GM19099 (cell line): ENCODE data around the gene SEMA4C.

Experiments used
- POLR2A ChIP-seq: IDR thresholded peaks from 3 replicates; pipeline ENCODE4 v1.6.1; 2011; ENCODE audit warnings: low read depth; ENCODE audit not compliant: insufficient read length; ENCODE audit errors: extremely low read depth

Gene SEMA4C

DNA sequence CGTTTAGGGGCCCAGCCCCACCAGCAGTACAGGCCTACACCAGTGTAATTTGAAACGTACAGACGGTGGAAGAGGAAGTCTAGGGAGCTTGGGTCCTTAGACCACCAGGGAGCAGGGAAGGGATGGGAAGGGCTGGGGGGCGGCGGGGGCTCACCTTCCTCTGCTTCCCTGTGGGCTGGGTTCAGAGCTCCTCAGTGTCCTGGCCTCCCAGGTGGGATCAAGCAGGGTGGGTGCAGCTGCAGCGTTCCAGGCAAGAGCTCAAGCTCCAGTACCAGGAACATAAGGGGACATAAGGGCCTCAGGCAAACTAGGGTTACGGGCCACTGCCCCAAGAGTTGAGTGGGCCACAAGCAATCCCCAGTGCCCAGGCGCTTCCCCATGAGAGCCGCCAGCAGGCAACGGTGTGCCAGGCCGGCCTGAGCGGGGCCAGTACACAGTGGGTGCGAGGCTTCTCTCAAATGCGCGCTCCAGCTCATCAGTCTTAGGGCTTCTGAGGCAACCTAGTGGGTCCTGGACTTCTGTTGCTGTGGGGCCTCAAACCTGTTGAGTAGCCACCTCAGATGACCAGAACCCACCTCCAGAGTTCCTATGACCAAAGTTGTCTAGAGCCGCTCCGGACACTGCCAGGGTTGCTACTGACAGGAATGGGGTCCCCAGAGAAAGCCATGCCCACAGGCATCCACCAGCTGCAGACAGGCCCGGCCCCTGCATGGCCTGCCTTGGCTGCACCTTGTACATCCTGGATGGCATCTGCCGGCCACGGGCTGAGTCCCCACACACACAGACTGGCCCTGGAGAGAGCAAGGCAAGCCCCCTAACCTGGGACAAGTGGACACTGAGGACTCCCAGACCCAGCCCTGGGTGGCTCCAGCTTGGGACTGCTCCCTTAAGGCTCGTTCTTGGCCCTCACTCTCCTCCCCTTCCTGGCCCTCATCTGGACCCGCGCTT, 31.3 kb downstream of the SEMA4C start:
- TF ChIP-seq POLR2A: no peak

DNA sequence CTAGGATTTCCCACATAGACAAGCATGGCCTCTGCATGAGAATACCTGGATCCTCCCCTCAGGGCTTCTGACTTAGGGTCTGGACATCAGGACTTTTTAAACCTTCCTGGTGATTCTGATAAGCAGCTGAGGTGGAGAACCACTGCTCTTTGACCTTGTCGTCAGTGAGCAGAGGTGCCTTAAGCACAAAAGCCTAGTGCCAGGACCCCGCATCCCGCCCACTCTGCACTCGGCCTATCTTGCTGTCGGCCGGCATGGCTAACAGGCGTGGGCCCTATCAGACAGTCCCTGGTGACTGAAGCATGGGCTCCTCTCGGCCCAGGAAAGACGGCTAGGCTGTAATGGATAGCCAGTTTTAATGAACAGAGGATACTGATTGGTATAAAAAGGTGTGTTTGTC, 32.3 kb downstream of the SEMA4C start:
- no peak for TF ChIP-seq POLR2A

DNA sequence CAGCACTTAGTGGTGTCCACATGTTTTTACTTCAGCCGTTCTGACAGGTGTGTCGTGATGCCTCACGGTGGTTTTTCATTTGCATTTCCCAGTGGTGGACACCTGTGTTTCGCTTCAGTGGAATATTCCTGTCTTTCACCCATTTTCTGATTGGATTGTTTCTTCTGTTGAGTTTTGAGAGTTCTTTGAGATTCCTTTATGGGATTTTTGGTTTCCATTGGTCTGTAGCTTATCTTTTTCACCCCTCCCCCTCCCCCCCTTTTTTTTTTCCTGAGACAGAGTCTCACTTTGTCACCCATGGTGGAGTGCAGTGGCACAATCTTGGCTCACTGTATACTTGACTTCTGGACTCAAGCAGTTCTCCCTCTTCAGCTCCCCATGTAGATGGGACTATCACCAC, 34.0 kb downstream of the SEMA4C start:
- no peak for TF ChIP-seq POLR2A

DNA sequence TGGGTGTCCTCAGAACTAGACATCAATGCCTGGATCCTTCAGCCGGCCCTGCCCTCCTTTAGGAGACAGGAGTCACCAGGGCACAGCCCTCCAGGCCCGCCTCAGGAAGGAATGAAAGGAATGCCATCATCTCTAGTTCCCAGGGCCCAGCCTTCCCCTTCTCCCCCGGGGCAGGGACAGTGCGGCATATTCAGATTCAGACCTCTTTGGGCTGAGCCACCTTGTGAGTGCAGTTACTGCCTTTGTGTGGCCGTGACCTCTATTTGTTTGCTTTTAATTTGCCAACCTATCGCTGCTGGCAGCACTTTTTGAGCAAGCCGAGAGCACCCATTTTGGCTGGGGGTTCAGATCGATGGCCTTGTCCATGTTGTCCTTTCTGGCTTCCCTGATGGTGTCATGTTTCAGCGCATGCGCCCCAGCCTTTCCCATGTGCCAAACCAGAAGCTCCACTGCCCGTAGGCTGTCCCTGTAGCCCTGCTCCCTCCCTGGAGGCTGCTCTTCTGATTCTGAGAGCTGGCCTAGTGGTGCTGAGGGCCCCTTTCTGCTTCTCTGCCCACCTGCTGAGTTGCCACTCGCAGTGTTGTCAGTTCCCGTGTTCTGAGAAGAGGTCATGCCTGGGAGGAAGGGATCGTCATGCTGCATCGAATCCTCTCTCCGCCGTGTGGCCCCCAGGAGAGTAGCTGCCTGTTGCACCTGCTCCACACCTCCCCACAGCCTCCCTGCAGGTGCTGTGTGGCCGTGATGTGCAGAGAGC, 36.9 kb downstream of the SEMA4C start:
- TF ChIP-seq POLR2A: no peak

DNA sequence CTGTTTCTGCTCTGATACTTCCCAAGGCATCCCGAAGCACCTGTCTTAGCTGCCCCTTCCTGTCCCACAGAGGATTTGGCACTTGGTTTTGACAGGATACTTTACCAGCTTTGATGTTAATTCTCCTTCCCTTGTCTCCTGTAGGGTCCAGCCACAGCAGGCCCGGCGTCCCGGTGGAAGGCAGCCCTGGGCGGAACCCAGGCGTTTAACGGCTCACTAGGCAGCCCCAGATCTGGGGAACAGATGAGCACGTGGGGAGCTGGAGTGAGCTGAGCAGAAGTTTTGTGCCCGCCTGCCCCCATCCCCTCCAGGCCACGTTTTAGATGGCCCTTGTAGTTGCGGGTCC, 37.5 kb downstream of the SEMA4C start:
- no peak for TF ChIP-seq POLR2A

DNA sequence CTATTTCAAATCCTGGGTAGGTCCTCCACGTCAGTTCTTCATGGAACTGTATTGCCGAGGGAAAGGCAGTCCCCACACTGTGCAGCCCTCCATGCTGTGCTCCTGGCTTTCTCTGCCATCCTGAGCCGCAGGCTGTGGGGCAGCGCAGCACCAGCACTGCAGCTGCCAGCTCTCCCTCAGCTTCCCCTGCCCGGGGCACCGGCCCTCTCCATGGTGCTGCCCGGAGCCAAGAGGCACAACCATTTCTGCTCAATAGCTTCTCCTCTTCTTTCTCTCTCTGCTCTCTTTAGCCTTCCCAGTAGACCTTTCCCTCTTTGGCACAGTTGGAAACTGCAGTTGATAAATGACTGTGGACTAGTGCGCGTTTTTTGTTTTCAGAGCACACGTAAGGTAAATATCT, 38.2 kb downstream of the SEMA4C start:
- TF ChIP-seq POLR2A: no peak

DNA sequence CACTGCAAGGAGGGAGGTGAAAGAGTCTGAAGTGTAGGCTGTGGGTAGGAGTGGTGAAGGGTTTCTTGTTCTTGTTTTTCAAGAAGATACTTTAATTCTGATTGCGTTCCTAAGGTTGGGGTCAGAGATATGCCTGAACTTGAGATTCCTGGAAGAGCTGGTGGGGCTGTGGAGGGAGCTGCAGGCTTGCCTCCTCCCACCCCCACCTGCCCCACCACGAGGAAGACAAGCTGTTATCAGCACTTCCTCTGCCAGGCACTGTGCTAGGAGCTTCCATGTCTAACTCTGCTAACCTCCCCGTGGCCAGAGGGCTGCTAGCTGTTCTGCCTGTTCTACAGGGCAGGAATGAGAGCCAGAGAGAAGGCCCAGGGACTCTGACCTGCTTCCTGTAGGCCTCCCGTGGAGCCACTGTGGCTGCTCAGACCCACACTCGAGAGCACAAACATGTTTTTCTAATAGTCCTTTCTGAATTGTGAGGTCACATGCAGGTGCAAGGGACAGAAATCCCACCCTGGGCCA, 39.8 kb downstream of the SEMA4C start:
- no peak for TF ChIP-seq POLR2A

DNA sequence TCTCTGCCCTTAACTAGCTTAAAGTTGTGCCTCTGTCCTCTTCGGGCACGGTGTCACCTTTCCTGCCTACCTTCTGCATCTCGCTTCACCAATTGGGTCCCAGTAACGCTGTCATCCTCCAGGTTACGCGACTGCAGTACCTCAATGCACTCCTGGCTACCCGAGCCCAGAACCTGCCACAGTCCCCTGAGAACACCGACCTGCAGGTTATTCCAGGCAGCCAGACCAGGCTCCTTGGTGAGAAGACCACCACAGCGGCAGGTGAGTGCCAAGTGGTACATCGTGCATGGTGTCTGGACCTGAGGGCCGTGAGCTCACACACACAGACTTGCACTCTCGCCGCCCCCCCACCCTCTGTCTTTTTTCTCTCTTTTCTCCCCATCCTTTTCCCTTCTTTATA, 41.0 kb downstream of the SEMA4C start:
- TF ChIP-seq POLR2A: no peak

DNA sequence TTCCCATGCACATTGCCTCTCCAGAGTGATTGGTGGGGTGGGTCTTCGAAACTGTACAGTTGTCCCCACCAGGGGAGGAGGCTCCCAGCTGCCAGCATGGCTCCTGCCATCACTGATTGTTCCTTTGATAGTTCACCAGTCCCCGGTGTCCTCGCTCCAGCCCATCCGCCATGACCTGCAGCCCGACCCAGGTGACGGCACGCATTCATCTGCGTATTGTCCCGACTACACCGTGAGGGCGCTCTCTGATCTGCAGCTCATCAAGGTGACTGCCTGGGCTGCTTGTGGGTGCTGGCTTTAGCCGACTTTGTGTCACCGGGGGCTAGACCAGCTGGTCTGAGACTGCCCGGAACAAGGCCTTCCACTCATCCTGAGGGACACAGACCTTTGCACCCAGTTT, 41.4 kb downstream of the SEMA4C start:
- no peak for TF ChIP-seq POLR2A

DNA sequence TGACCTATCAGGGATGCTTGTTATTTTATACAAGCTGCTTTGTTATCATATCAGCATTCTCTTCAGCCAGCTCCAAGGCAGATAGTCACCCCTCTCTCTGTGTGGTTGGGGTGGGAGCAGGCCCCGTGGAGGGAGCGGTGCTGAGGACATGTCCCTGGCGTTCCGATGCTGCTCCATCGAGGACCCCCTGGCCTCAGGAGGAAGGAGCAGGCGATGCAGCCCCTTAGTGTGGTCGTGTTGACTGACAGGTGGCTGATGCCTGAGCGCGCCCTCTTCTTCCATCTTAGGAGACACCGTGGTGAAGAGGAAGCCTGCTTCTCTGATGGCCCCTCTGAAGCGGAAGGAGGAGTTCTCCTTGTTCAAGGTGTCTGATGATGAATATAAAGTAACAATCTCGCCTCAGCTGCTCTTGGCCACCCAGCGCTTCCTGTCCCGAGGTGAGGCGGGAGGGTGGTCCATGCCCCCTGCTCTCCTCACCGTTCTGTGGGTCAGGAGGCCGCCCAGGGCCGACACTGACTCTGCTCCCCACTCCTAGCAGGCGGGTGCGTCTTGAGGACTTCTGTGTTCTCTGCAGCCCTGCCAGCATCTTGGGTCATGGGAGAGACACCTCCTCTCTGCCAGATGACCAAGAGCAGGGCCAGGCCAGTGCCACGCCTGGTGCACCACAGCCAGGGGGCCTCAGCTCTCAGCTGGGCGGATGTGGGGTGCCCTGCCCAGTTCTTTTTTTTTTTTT, 43.2 kb downstream of the SEMA4C start:
- no peak for TF ChIP-seq POLR2A

DNA sequence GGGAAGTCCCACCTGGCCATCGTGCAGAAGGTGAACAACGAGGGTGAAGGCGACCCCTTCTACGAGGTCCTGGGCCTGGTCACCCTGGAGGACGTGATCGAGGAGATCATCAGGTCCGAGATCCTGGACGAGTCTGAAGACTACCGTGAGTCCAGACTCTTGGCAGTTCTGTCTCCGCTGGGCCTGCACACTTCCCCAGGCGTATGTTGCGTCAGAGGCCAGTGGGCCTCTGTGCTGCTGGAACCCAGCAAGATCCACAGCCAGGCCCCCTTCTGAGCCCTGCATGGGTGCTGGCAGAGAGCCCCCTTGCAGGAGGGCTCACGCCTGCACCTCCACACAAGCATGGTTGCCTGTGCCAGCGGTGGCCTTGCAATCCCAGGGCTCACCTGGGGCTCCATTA, 44.8 kb downstream of the SEMA4C start:
- no peak for TF ChIP-seq POLR2A

DNA sequence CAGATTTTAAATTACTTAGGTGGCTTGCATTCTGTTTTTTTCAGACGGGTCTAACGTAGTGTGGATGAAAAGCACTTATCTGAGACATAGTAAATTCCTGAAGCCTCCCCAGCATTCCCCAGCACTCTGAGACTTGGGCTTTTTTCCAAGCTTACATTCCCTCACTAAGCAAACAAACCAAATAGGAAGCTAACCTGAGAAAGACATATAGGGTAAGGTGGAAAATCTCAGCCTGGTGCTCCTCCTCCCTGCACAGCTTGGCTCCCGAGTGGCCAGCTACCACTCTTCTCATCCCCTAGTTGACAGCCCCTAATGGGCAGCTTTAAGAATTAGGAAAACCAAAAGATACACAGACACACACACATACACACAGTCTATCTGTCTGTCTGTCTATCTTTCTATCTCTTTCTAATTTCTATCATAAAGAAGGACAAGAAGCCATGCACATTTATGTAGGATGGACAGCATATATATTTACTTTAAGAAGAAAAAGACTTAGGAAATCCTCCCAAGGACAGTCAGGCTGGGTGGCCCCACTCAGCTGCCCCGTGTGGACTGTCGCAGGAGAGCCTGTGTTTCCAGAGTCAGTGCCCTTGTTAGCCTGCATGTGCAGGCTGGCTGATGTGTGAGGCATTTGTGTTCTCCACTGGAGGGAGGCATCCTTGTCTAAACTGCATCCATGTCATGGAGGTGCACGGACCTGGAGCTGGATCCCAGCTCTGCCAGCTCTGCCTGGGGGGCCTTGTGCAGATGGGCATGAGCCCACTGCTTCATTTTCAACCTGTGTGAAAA, 45.6 kb downstream of the SEMA4C start:
- no peak for TF ChIP-seq POLR2A

DNA sequence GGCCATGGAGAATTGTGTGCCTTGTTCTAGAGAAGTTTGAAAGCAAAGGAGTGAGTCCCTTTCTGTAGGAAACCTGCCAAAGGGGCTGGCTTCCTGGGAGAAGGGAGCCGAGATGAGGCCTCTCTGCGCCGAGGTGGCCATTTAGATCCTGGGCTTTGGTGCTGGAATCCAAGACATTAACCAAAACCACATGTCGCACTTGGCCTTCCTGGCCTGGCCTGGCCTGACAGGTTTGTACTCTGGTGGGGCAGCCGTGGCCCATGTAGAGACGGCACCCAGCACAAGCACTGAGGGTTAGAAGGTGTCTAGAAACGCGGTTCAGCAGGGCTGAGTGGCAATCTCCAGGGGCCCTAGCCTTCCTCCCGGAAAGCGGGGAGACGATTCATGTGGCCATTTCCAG, 46.7 kb downstream of the SEMA4C start:
- TF ChIP-seq POLR2A: no peak

DNA sequence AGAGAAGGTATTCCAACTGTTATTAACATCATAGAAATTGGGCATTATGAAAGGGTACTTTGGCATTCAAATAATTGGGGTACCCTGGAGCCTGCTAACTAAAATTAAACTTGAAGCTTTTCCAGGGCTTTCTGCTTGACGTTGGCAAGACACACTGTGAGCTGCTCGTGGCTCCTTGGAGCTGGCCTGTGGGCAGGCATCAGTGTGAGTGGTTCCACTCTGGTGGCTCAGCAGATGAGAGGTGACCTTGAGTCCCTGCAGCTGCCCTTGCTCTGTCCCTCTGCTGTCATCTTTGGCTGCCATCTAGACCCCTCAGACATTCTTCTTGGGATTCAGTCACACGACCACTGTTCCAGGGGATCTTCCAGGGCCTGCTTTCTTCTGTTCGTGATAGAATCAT, 47.1 kb downstream of the SEMA4C start:
- TF ChIP-seq POLR2A: no peak

DNA sequence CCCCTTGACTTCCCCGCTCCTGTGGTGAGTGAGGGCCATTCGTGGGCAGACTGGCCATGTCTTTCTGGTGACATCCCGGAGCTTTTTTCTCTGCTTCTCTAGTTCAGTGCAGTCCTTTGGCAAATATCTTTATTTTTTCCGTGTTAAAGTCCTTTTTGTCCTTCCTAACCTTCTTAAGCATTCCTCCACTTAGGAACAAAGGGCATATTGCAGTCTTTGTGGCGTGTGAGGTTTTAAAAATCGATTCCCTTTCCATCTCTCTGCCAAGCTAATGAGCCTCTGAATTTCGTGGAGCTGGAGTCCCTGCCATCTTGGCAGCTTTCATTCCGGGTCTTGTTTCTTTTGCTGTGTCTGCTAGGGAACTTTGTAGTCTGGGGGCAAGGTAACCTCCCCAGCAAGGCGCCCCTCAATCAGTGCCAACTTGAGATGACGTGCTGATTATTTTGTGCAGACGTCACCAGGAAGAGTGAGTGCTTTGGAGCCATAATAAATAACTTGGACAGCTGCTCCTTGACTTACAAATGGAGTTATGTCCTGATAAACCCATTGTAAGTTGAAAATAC, 48.7 kb downstream of the SEMA4C start:
- TF ChIP-seq POLR2A: no peak
